Measurements from ENCODE around the gene KLK10.

Gene KLK10

DNA sequence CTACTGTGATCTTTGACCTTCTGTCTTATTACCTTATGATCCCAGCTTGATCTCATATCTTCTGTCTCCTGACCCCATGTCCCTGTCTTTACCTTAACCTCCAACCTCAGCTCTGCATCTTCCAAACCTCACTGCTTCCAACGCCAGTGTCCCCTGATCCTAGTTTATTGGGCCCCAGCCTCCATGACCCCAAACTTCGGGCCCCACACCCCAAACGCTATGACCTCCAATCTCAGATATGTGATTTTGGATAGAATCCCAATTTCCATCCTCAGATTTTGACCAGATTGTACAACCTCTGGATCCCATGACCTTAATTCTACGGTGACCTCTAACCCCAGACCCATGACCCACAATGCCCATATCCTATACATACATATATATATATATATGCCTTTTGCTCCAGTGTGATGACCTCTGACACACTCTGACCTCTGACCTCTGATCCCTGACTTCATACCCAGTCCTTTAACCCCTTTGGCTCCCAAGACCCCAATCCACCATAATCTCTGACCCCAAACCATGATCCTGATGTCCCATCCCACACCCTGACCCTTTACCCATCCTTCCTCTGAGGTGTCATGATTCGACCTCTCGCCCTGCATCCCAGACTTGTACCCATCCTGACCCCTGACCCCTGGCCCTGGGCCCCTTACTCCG, 11.8 kb upstream of the KLK10 start:
- H3K9me3 ChIP-seq, result no peaks in the 10 kb centered on the region
- H3K36me3 ChIP-seq, result no peaks in the 10 kb centered on the region
- no peaks in the 10 kb centered on the region for H3K4me1 ChIP-seq (ENCODE audit: control insufficient read depth in 1 of 2, insufficient read depth in 1 of 2, low read depth in 1 of 2, low read length in 1 of 2)
- TF ChIP-seq, protein P1, sequence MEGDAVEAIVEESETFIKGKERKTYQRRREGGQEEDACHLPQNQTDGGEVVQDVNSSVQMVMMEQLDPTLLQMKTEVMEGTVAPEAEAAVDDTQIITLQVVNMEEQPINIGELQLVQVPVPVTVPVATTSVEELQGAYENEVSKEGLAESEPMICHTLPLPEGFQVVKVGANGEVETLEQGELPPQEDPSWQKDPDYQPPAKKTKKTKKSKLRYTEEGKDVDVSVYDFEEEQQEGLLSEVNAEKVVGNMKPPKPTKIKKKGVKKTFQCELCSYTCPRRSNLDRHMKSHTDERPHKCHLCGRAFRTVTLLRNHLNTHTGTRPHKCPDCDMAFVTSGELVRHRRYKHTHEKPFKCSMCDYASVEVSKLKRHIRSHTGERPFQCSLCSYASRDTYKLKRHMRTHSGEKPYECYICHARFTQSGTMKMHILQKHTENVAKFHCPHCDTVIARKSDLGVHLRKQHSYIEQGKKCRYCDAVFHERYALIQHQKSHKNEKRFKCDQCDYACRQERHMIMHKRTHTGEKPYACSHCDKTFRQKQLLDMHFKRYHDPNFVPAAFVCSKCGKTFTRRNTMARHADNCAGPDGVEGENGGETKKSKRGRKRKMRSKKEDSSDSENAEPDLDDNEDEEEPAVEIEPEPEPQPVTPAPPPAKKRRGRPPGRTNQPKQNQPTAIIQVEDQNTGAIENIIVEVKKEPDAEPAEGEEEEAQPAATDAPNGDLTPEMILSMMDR (IDR thresholded peaks at IDR 0.05), result no peak
- no peak overlapping the region for H3K27ac ChIP-seq
- H3K27me3 ChIP-seq, result peaks cover 39% of the 10 kb centered on the region
- H3K4me3 ChIP-seq (ENCODE audit: low read depth in 1 of 2, low read length in 1 of 2), result no peak overlapping the region

DNA sequence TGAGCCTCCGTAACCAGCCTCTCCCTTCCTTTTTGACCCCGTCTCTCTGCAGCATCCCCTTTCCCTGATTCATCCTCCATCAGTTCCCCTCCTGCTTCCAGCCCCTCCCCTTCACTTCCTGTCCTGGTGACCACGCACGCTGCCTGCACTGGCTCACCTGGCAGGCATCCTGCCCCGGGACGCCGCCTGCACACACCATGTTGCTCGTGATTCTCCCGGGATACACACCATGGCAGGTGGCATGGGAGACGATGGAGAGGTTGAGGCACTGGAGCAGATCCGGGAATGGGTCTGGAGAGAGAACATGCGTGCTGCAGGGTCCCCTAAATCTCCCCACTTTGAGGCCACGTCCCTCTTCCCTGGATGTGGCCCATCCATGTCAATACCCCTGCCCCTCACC, 11.1 kb upstream of the KLK10 start:
- TF ChIP-seq, protein P1 (IDR thresholded peaks at IDR 0.05), result no peak
- peaks cover 43% of the 10 kb centered on the region for H3K27me3 ChIP-seq
- no peaks in the 10 kb centered on the region for H3K9me3 ChIP-seq
- no peaks in the 10 kb centered on the region for H3K4me1 ChIP-seq (ENCODE audit: control insufficient read depth in 1 of 2, insufficient read depth in 1 of 2, low read depth in 1 of 2, low read length in 1 of 2)
- no peak overlapping the region for H3K4me3 ChIP-seq (ENCODE audit: low read depth in 1 of 2, low read length in 1 of 2)
- H3K36me3 ChIP-seq, result no peaks in the 10 kb centered on the region
- no peak overlapping the region for H3K27ac ChIP-seq

DNA sequence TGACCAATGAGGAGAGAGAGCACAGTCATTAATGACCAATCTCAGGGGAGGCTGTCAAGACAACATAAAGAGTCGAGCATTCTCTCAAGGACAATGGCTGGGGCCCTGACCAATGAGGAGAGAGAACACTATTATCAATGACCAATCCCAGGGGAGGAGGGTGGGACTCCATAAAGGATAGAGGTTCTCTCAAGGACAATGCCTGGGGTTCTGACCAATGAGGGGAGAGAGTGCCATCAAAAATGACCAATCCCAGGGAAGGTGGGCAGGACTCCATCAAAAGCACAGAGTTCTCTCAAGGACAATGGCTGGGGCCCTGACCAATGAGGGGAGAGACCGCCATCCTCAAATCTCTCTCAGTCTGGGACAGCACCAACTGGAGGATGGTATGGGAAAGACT, 10.2 kb upstream of the KLK10 start:
- Histone ChIP-seq H3K27me3 (peaks cover 44% of the 10 kb centered on the region), H3K4me3 (ENCODE audit: low read depth in 1 of 2, low read length in 1 of 2) (no peak overlapping the region), H3K4me1 (ENCODE audit: control insufficient read depth in 1 of 2, insufficient read depth in 1 of 2, low read depth in 1 of 2, low read length in 1 of 2) (no peaks in the 10 kb centered on the region), H3K36me3 (no peaks in the 10 kb centered on the region), H3K9me3 (no peaks in the 10 kb centered on the region), H3K27ac (no peak overlapping the region)
- TF ChIP-seq, protein P1 (IDR thresholded peaks at IDR 0.05), result no peak

DNA sequence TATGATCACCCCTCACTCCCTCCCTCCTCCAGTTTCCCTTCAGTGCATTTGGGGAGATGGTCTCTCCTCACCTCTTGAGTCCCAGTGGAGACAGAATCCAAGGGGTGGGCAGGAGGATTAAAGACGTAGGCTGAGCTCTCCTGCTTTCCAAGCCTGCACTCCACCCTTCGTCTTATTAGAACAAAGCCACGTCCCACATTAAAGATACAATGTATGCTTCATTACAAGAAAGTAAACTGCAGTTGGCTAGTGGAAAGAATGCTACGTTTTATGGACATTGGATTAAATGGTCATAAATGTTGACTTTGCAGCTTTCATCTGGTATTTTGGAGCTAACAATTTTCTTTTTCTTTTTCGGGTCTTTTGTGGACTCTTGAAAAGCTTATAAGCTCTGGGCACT, 8.4 kb upstream of the KLK10 start:
- Histone ChIP-seq H3K27ac (no peak overlapping the region), H3K27me3 (peaks cover 58% of the 10 kb centered on the region), H3K36me3 (no peaks in the 10 kb centered on the region), H3K4me3 (ENCODE audit: low read depth in 1 of 2, low read length in 1 of 2) (no peak overlapping the region), H3K9me3 (no peaks in the 10 kb centered on the region), H3K4me1 (ENCODE audit: control insufficient read depth in 1 of 2, insufficient read depth in 1 of 2, low read depth in 1 of 2, low read length in 1 of 2) (no peaks in the 10 kb centered on the region)
- TF ChIP-seq, protein P1 (IDR thresholded peaks at IDR 0.05), result no peak

DNA sequence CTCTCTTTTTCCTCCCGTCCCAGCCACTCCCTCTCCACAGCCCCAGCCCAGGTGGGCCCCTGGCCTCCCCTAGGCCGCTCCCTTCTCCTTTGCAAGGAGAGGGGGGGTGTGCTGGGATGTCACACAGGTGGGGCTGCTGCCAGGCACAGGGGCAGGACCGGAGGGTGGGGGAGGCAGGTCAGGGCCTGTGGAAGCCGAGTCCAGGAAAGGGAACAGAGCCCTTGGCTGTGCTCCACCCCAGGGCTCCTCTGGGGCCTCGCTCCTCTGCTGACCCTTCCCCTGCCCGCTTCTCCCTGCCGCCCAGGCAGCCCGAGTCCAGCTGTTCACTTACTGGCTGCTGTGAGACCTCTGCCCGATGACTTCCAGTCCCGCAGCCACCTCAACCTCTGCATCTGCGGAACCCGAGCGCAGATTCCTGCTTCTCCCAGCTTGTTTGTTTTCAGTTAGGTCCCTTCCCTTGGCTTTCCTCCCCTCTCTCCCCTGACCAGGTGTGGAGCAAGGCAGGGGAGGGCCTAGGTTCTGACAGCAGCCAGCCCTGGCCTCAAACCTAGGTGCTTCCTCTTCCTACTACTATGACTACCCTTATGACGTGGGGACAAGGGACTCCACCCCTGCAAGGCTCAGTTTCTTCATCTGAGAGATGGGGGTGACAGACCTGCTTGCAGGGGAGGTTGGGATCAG, 7.8 kb upstream of the KLK10 start:
- Histone ChIP-seq H3K4me3 (ENCODE audit: low read depth in 1 of 2, low read length in 1 of 2) (no peak overlapping the region), H3K36me3 (no peaks in the 10 kb centered on the region), H3K27ac (no peak overlapping the region), H3K27me3 (peaks cover 64% of the 10 kb centered on the region), H3K4me1 (ENCODE audit: control insufficient read depth in 1 of 2, insufficient read depth in 1 of 2, low read depth in 1 of 2, low read length in 1 of 2) (no peaks in the 10 kb centered on the region), H3K9me3 (no peaks in the 10 kb centered on the region)
- TF ChIP-seq, protein P1 (IDR thresholded peaks at IDR 0.05), result no peak

All from neutrophil (primary cell).